Tibial artery (tissue), 4 donors: ENCODE results near the gene C5AR1.
"Not testable (repeated sequence)": the region's sequence is repeated elsewhere in the genome, so short reads cannot be mapped to it uniquely, and the experiment has no call there.

ENCODE experiments used
- DNase-seq, 2 donors: peaks; one replicate each; pipeline ENCODE4 v3.0.0-alpha.2; 2019
- H3K27ac ChIP-seq, 2 donors: fragments of 200-600 bp; sonication (generic) in 1 of 2; 1 replicate in 1 of 2; 2 replicates in 1 of 2; pipeline ENCODE4 v1.5.1; 2018 to 2019; ENCODE audit warnings: mild to moderate bottlenecking in 1 of 2
- H3K27me3 ChIP-seq, 2 donors: fragments of 200-600 bp; sonication (generic) in 1 of 2; one replicate each; pipeline versions ENCODE4 v1.5.1 to v1.6.0; 2016 to 2019
- H3K36me3 ChIP-seq, 3 donors: fragments of 200-600 bp; sonication (generic) in 2 of 3; one replicate each; pipeline ENCODE4 v1.5.1; 2016 to 2019; ENCODE audit warnings: mild to moderate bottlenecking in 2 of 3
- H3K4me1 ChIP-seq, 4 donors: fragments of 200-600 bp; sonication (generic) in 2 of 4; 1 replicate in 3 of 4; 2 replicates in 1 of 4; pipeline ENCODE4 v1.5.1; 2016 to 2019
- H3K4me3 ChIP-seq, 2 donors: fragments of 200-600 bp; sonication (generic) in 1 of 2; 1 replicate in 1 of 2; 2 replicates in 1 of 2; pipeline ENCODE4 v1.5.1; 2018 to 2019; ENCODE audit warnings: mild to moderate bottlenecking in 2 of 2
- H3K9me3 ChIP-seq, 3 donors: fragments of 200-600 bp; sonication (generic) in 1 of 3; one replicate each; pipeline ENCODE4 v1.5.1; 2016 to 2019
- intact Hi-C: fragments of 100-400 bp; cut with DNase I; formaldehyde crosslinking; loops from one replicate; pipeline ENCODE4 v1.15.0; 2023; ENCODE audit warnings: low total_unique reads
- TF ChIP-seq, protein P1 (sequence below), 2 experiments: fragments of 200-600 bp in 1 of 2; fragments of 450-650 bp in 1 of 2; IDR thresholded peaks; one replicate each; pipeline ENCODE4 v1.5.1; 2017 to 2019; ENCODE audit warnings: antibody characterized with exemption in 2 of 2, mild to moderate bottlenecking in 1 of 2, moderate library complexity in 1 of 2

C5AR1 gene

GRCh38 chr19:47273313-47274070, 36.2 kb upstream of the C5AR1 start:
- Histone ChIP-seq H3K36me3 (peaks cover 12 to 35% (median 24%) of the 10 kb centered on the region in 3 donors), H3K27ac (peak overlapping the region; percentile 99), H3K27me3 (no peaks in the 10 kb centered on the region), H3K9me3 (no peaks in the 10 kb centered on the region), H3K4me3 (peak overlapping the region; percentile 76 to 98), H3K4me1 (peaks cover 0 to 46% (median 36%) of the 10 kb centered on the region in 4 donors)
- TF ChIP-seq, protein P1, sequence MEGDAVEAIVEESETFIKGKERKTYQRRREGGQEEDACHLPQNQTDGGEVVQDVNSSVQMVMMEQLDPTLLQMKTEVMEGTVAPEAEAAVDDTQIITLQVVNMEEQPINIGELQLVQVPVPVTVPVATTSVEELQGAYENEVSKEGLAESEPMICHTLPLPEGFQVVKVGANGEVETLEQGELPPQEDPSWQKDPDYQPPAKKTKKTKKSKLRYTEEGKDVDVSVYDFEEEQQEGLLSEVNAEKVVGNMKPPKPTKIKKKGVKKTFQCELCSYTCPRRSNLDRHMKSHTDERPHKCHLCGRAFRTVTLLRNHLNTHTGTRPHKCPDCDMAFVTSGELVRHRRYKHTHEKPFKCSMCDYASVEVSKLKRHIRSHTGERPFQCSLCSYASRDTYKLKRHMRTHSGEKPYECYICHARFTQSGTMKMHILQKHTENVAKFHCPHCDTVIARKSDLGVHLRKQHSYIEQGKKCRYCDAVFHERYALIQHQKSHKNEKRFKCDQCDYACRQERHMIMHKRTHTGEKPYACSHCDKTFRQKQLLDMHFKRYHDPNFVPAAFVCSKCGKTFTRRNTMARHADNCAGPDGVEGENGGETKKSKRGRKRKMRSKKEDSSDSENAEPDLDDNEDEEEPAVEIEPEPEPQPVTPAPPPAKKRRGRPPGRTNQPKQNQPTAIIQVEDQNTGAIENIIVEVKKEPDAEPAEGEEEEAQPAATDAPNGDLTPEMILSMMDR (IDR thresholded peaks at IDR 0.05): peak in 1 of 2 experiments; percentile 11
- peak; percentile 95 to 98 for DNase-seq
- intact Hi-C loops: loop anchor here (2.0 kb wide), 1 partner anchor 15 kb away; no protein-coding TSS in a partner anchor

DNA sequence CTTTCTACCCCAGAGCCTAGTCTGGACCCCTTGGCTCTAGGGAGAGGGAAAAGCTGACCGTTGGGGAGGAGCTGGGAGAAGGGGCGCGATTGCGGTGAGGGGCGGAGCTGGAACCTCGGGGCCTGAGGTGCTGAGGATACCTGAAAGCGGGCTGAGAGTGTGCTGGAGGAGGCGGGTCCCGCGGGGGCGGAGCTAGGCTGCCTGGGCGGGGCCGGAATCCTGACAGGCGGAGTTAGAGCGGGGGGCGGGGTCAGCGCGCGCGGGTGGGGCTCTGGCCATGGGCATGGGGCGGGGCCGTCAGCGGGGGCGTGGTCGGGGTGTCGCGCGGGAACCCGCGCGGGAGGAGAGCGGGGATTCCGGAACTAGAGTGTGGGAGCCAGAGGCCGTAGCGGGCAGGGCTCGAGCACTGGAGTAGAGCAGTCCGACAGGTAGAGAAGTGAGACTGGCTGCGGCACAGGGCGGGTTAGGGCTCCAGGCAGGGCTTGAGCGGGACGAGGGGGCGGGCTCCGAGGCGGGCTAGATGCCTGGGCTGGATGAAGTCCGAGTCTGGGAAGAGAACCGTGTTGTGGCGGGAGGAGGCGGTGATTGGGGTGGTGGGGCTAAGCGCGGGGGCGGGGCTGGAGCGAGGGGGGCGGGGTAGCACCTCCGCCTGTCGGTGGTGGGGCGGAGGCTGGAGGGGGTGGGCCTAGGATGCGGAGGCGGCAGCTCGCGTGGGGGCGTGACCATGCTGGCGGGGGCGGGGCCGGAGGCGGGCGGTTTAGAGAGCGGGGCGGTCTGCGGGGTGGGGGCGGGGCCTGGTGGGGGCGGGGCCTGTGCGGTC, 35.4 kb upstream of the C5AR1 start, which contains the start of gene INAFM1:
Gene INAFM1 (plus strand): TSS at position 815 of the 820 bp plus-strand sequence. CDS start 35 bp downstream, outside the sequence.
- peak; percentile 97 to 98 for DNase-seq
- Histone ChIP-seq H3K27me3 (no peaks in the 10 kb centered on the region), H3K4me3 (peak within 1 kb of the TSS; percentile 76 to 98), H3K27ac (peak within 1 kb of the TSS; percentile 99), H3K4me1 (peaks cover 0 to 54% (median 42%) of the 10 kb centered on the region in 4 donors), H3K9me3 (no peaks in the 10 kb centered on the region), H3K36me3 (peaks cover 12 to 27% (median 23%) of the 10 kb centered on the region in 3 donors)
- intact Hi-C loops: no loop called here
- TF ChIP-seq, protein P1 (IDR thresholded peaks at IDR 0.05): no peak

- no peaks in the 10 kb centered on the region for H3K27me3 ChIP-seq
- peak overlapping the region; percentile 76 to 98 for H3K4me3 ChIP-seq
- H3K27ac ChIP-seq: peak overlapping the region; percentile 89 to 99
- intact Hi-C loops: no loop called here
- peaks cover 0 to 62% (median 44%) of the 10 kb centered on the region in 4 donors for H3K4me1 ChIP-seq
- peaks cover 12 to 19% (median 19%) of the 10 kb centered on the region in 3 donors for H3K36me3 ChIP-seq
- H3K9me3 ChIP-seq: no peaks in the 10 kb centered on the region
- TF ChIP-seq, protein P1 (IDR thresholded peaks at IDR 0.05): no peak
- DNase-seq: peak; percentile 48 to 80
These were observed 34.5 kb upstream of the C5AR1 start for GRCh38 chr19:47274891-47275761.

DNA sequence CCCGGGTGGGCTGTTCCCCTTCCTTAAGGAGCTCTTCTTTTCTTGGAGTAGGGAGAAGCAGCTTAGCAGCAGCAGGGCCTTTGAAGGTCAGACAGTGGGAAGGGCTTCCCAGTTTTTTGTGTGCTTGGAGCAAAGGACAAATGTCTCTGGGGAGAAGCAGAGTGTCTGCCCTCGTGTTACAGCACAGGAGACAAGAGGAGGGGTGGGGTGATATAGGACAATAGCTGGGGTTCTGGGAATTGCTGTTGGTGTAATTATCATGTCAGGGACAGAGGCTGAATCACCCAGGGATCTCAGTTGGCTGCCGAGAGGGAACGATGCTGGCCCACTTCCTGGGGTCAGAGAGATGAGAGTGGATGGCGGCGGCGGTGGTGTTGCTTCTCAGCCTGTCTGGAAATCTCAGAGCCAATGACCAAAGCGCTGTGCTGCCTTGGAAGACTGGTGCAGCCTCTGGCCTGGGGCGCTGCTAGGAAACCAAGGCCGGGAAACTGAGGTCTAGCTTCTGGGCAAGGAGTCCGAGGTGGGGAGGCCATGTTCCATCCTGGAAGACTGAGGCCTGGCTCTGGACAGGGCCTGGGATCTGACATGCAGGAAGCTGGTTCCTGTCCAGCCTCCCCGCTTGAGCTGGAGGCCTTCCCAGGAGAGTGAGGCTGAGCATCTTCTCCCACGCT, 33.7 kb upstream of the C5AR1 start:
- H3K4me3 ChIP-seq: peak overlapping the region; percentile 76 to 98
- H3K27ac ChIP-seq: peak overlapping the region; percentile 89 to 99
- intact Hi-C loops: no loop called here
- H3K27me3 ChIP-seq: no peaks in the 10 kb centered on the region
- DNase-seq: peak; percentile 72 to 83
- H3K9me3 ChIP-seq: no peaks in the 10 kb centered on the region
- H3K4me1 ChIP-seq: peaks cover 0 to 70% (median 45%) of the 10 kb centered on the region in 4 donors
- peaks cover 4 to 11% (median 11%) of the 10 kb centered on the region in 3 donors for H3K36me3 ChIP-seq
- TF ChIP-seq, protein P1 (IDR thresholded peaks at IDR 0.05): no peak

DNA sequence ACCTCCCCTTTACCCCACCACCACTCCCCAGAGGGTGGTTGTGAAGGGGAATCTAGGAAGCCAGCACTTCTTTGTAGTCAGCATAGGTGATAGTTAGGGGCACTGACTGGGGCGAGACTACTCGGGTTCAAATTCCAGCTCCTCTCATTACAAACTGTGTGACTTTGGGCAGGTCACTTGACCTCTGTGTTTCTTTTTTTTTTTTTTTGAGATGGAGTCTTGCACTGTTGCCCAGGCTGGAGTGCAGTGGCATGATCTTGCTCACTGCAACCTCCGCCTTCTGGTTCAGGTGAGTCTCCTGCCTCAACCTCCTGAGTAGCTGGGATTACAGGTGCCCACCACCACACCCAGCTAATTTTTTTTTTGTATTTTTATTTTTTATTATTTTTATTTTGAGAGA, 33.1 kb upstream of the C5AR1 start:
- DNase-seq, intact Hi-C loops, H3K36me3 ChIP-seq, H3K9me3 ChIP-seq, H3K27me3 ChIP-seq: not testable (repeated sequence)
- Histone ChIP-seq H3K4me3 (peak overlapping the region in 1 of 2 donors; percentile 10), H3K4me1 (peaks cover 0 to 76% (median 45%) of the 10 kb centered on the region in 4 donors), H3K27ac (peak overlapping the region; percentile 89 to 99)
